GM19099 (cell line): ENCODE data around the gene SNX18.

Experiments
- POLR2A ChIP-seq: IDR thresholded peaks from 3 replicates; pipeline ENCODE4 v1.6.1; 2011; ENCODE audit warnings: low read depth; ENCODE audit not compliant: insufficient read length; ENCODE audit errors: extremely low read depth

SNX18 gene, protein sequence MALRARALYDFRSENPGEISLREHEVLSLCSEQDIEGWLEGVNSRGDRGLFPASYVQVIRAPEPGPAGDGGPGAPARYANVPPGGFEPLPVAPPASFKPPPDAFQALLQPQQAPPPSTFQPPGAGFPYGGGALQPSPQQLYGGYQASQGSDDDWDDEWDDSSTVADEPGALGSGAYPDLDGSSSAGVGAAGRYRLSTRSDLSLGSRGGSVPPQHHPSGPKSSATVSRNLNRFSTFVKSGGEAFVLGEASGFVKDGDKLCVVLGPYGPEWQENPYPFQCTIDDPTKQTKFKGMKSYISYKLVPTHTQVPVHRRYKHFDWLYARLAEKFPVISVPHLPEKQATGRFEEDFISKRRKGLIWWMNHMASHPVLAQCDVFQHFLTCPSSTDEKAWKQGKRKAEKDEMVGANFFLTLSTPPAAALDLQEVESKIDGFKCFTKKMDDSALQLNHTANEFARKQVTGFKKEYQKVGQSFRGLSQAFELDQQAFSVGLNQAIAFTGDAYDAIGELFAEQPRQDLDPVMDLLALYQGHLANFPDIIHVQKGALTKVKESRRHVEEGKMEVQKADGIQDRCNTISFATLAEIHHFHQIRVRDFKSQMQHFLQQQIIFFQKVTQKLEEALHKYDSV

DNA sequence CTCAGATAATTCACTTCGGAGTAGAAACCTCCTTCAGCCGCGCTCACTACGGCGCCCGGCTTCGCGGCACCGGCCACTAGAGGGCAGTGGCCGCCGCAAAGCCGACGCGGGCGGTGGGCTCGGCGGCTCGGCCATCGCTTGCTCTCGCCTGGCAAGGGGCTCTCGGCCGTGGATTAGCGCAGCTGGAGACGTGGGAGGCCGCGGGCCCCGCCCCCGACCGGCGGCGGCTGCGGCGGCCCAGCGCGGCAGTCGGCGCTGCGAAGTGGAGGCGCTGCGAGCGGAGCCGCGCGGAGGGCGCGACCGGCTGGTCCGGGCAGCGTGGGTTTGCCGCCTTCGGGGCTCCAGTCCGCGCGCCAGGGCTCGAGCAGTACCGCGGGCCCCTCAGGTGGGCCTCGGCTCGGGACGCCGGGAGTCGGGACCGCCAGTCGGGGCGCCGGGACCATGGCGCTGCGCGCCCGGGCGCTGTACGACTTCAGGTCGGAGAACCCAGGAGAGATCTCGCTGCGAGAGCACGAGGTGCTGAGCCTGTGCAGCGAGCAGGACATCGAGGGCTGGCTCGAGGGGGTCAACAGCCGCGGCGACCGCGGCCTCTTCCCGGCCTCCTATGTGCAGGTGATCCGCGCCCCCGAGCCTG is at the start of gene SNX18:
TSS of gene SNX18 (plus strand) at position 248 of the 634 bp plus-strand sequence. CDS start at position 442, 194 bp downstream.
- peak; percentile 27 for TF ChIP-seq POLR2A

- TF ChIP-seq POLR2A, result no peak
Measured at GRCh38 chr5:54469622-54470021, 47.9 kb upstream of the SNX18 start.

- TF ChIP-seq POLR2A, result no peak
Measured at GRCh38 chr5:54470128-54470527, 47.4 kb upstream of the SNX18 start.

GRCh38 chr5:54470677-54471076 is 46.9 kb upstream of the SNX18 start:
- no peak for TF ChIP-seq POLR2A

GRCh38 chr5:54471398-54471797 is 46.2 kb upstream of the SNX18 start:
- TF ChIP-seq POLR2A, result no peak

- TF ChIP-seq POLR2A, result no peak
Measured at GRCh38 chr5:54476682-54477081, 40.9 kb upstream of the SNX18 start.

DNA sequence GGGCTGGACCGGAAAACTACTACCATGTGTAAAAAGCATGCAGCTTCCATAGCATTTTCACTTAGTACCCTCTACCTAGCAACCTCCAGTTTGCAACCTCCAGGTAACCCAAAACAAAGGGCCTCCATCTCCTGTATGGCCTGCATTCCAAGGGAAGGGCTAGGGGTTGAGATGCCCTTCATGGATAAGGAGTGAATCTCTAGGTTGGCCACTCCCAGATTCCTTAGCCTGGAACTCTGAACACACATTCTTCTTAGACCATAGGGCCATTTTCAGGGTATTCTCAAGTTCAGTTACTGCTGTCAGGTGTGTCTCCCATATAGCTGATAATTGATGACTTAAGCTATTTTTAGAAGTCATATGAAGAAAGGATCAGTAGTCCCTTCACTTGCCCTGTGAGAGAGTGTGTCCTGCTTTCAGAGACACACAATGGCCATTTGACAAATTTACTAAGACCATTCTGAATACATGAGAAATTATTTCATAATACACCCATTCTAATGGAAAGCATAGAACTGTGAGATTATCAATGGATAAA is 39.5 kb upstream of the SNX18 start:
- no peak for TF ChIP-seq POLR2A

GRCh38 chr5:54480296-54480695 is 37.3 kb upstream of the SNX18 start:
- TF ChIP-seq POLR2A, result no peak

- TF ChIP-seq POLR2A, result no peak
Measured at GRCh38 chr5:54484219-54484894, 33.2 kb upstream of the SNX18 start.

DNA sequence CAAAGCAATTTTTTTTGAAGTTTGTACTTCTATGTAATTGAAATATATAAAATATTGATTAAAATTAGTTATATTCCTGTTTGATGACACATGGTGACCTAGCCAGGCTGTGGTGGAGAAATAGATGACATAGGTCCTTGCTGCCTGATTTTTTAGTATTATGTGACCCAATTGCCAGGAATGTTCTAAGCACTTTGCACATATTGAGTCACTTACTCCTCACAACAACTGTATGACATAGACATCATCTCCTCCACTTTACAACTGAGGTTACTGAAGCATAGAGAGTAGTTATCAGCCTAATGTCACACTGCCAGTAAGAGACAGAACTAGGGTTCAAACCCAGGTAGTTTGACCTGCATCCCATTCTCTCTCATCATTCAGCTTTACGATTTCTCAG is 26.2 kb upstream of the SNX18 start:
- TF ChIP-seq POLR2A, result no peak

GRCh38 chr5:54492178-54492577 is 25.4 kb upstream of the SNX18 start:
- no peak for TF ChIP-seq POLR2A

DNA sequence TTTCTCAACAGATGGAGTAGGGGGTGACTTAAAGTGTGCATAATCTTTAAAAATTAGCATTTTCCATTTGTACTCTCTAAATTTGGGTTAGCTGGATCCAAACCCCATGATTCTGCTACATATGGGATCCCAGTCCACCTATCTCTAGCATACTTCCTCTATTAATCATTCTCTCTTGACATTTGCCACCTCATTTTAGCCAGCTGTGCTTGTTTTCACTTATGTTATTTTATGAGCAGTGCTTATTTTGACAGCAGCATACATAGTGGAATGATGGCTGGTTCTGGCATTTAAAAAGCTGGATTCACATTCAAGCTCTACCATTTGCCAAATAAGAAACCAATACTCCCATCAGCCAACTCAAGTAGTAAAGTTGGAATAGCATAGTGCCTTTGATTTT is 22.5 kb upstream of the SNX18 start:
- no peak for TF ChIP-seq POLR2A

DNA sequence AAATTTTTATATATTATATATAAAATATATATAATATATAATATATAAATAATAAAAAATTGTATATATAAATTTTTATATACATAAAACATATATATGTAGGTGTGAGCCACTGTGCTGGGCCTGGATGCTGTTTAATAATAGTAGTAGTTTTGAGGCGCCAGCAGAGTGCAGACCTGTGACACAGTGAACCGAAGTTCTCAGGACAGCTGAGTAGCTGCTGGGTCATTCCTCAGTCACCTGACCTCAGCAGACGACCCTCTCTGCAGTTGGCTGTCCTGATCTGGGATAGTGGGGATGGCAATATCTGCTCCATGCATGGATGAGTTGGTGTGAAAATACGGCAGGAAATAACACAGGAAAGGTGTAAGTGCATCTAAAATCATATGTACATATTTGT is 3.3 kb upstream of the SNX18 start:
- TF ChIP-seq POLR2A, result no peak

- TF ChIP-seq POLR2A, result no peak
Measured at GRCh38 chr5:54514841-54515432, 2.6 kb upstream of the SNX18 start.

DNA sequence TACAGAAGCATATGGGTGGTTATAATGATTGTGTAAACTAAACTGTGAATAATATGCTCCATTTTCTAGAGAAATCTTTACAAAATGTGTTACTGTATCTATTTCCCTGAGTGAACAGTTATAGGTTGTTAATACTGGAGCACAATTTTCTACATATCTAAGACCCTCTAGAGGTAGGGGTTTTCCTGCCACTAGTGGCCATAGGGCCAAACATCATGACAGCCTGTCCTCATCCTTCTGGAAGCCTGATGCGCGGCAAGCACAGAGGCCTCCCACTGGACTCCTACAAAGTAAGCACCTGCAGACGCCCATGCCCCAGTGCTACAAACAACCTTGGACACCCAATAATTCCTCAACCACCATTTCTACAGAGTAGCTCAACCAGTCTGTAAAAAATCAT is 1.9 kb upstream of the SNX18 start:
- no peak for TF ChIP-seq POLR2A
